HG03457 (cell line): Measurements from ENCODE around the gene PRKCE.

ENCODE experiments used
- ATAC-seq: cut with Tn5 transposase; IDR thresholded peaks from one replicate; pipeline ENCODE4 v1.9.1; 2021; ENCODE audit warnings: moderate number of reproducible peaks; ENCODE audit not compliant: unreplicated experiment

Gene PRKCE

GRCh38 chr2:46091961-46092667, 440.6 kb downstream of the PRKCE start:
- ATAC-seq = no peak

GRCh38 chr2:46094689-46095088, 443.2 kb downstream of the PRKCE start:
- ATAC-seq = no peak

DNA sequence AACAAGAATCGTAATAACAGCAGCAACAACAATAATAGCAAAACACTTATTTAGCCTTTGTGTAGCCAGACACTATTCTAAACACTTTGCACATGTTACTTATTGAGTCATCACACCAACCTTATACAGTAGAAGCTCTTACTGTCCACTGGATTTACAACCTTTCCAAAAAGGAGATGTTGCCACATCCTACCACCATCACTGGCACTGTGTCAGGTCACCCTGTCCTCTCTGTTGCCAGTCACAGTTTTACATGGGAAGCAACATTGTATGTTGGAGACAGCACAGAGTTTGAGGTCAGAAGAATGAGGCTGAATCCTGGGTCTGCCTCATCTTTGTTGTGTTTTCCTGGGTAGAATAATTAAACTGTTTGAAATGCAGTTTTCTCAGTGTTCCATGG, 444.4 kb downstream of the PRKCE start:
- ATAC-seq = no peak

DNA sequence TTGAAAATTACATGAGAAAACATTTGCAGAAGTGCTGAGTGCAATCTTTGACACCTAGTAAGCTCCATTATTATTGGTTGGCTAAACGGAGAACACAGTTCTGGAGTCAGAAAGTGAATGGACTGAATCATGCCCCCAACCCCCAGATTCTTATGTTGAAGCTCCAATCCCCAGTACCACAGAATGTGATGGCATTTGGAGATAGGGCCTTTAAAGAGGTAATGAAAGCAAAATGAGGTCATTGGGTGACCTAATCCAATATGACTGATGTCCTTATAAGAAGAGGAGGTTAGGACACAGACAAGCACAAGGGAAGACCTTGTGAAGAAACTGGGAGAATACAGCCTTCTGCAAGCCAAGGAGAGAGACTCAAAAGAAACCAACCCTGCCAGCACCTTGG, 444.8 kb downstream of the PRKCE start:
- no peak for ATAC-seq

- ATAC-seq = no peak
Measured at GRCh38 chr2:46097714-46098480, 446.4 kb downstream of the PRKCE start.

GRCh38 chr2:46098621-46099062, 447.2 kb downstream of the PRKCE start:
- no peak for ATAC-seq

- no peak for ATAC-seq
Measured at GRCh38 chr2:46101557-46102220, 450.2 kb downstream of the PRKCE start.

- no peak for ATAC-seq
Measured at GRCh38 chr2:46106690-46107089, 455.2 kb downstream of the PRKCE start.

- ATAC-seq = no peak
Measured at GRCh38 chr2:46114996-46115395, 463.5 kb downstream of the PRKCE start.

- no peak for ATAC-seq
Measured at GRCh38 chr2:46116150-46116549, 464.7 kb downstream of the PRKCE start.

DNA sequence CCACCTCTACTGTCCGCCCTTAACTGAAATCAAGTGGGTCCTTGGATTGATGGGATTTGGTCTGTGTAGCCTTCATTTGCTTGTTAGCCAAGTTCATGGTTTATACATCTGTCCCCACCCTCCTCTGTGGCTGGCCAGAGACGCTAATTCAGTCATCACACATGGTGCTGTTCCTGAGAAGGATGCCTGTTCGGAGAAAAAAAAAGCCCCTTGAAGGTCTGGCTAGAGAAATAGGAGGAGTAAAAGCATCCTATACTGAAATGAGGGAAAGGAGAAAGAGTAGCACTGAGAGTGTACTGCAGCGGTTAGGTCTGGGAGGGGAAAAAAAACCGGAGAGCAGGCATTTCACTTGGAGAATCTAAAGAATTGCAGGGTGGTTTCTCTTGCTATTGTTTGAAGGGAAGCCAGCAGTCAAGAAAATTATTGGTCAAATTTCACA, 465.1 kb downstream of the PRKCE start:
- no peak for ATAC-seq

GRCh38 chr2:46117379-46117778, 465.9 kb downstream of the PRKCE start:
- no peak for ATAC-seq

GRCh38 chr2:46117994-46118393, 466.5 kb downstream of the PRKCE start:
- no peak for ATAC-seq

GRCh38 chr2:46118656-46119371, 467.3 kb downstream of the PRKCE start:
- ATAC-seq = no peak

- no peak for ATAC-seq
Measured at GRCh38 chr2:46119453-46119852, 468.0 kb downstream of the PRKCE start.

GRCh38 chr2:46120792-46121555, 469.5 kb downstream of the PRKCE start:
- no peak for ATAC-seq

GRCh38 chr2:46122318-46122976, 471.0 kb downstream of the PRKCE start:
- ATAC-seq = no peak

GRCh38 chr2:46123013-46123412, 471.5 kb downstream of the PRKCE start:
- no peak for ATAC-seq

GRCh38 chr2:46125798-46126197, 474.3 kb downstream of the PRKCE start:
- no peak for ATAC-seq

DNA sequence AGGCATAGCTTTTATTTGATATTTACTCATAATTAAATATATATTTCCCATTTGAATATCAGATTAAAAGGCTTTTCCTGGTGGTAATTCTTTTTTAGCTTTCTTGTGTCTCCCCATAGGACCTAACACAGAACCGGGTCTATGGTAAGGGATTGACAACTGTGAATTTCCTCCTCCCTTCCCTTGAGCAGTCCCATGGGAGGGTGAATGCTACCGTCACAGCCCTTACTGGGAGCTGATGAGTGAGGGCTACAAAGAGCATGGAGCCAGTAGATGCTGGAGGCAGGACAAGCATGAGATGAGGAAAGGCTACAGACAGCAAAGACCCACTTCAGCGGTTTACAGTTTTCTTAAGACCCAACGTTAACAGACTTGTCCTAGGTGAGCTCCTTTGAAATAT, 475.1 kb downstream of the PRKCE start:
- ATAC-seq = no peak
